K562 (cell line): Measurements from ENCODE around the gene PARD3. TPM values are rescaled to one million over a fixed set of nuclear protein-coding genes. Genes with fewer than 3 reads are reported as not detected.

ENCODE experiments used
- ATAC-seq: fragments of 200-7000 bp; cut with Tn5 transposase; 3 replicates; pipeline ENCODE4 v1.9.1; 2020; ENCODE audit warnings: moderate library complexity
- BruUV-seq: library from RNA; stranded (reverse); fragments of 400-500 nt; replicated peaks from 2 replicates; lab custom pipeline; 2021; lab: Mats Ljungman, UMichigan
- CTCF ChIA-PET: fragments of 300-600 bp; formaldehyde crosslinking; extraction: SDS; loops from one replicate; lab custom pipeline; 2021; ENCODE audit warnings: low intra/inter-chr PET ratio; lab: Yijun Ruan, JAX
- POLR2A ChIA-PET: fragments of 300-600, 350-650 bp; sonication (Branson Sonifier 250); formaldehyde crosslinking; extraction: SDS; loops from one replicate; lab custom pipeline; 2021; ENCODE audit warnings: antibody characterized with exemption, inconsistent platforms; lab: Yijun Ruan, JAX
- DNase-seq, 4 experiments: peaks; one replicate each; pipeline versions ENCODE4 v3.0.0 to v3.0.0-alpha.2; 2011 to 2018; ENCODE audit warnings: low spot score in 3 of 4, mixed read lengths in 3 of 4; ENCODE audit errors: extremely low read depth in 1 of 4
- FAIRE-seq: peaks from 2 replicates; lab custom pipeline; 2011; peaks lifted over from hg19 to GRCh38; lab: Jason Lieb, UNC
- H2AFZ ChIP-seq: 2 replicates; pipeline ENCODE4 v1.6.0; 2011; ENCODE audit warnings: low read depth, low read length, control low read depth, inconsistent platforms
- H3K27ac ChIP-seq: fragments of 200-600 bp; 3 replicates; pipeline ENCODE4 v1.8.0; 2011; ENCODE audit warnings: low read depth, mild to moderate bottlenecking, control low read depth, inconsistent platforms, low read length, moderate library complexity, mixed read lengths; ENCODE audit errors: extremely low read depth
- H3K27me3 ChIP-seq, 2 experiments: fragments of 300-600 bp in 1 of 2; 2 replicates in 1 of 2; 3 replicates in 1 of 2; pipeline versions ENCODE4 v1.6.0 to v1.8.0; 2011; ENCODE audit warnings: inconsistent platforms in 2 of 2, low read length in 2 of 2, mild to moderate bottlenecking in 1 of 2, mixed read lengths in 1 of 2, moderate library complexity in 1 of 2; ENCODE audit not compliant: control insufficient read depth in 2 of 2, insufficient read depth in 2 of 2
- H3K36me3 ChIP-seq: fragments of 300-600 bp; 3 replicates; pipeline ENCODE4 v1.8.0; 2011; ENCODE audit warnings: mild to moderate bottlenecking, low read length, inconsistent platforms; ENCODE audit not compliant: control insufficient read depth, insufficient read depth
- H3K4me1 ChIP-seq, 2 experiments: fragments of 200-600 bp in 1 of 2; replicated peaks in 1 of 2; 2 replicates in 1 of 2; 3 replicates in 1 of 2; pipeline versions ENCODE4 v1.5.1 to v1.8.0; 2011; ENCODE audit warnings: inconsistent platforms in 2 of 2, low read length in 2 of 2, mild to moderate bottlenecking in 1 of 2, mixed read lengths in 1 of 2, moderate library complexity in 1 of 2; ENCODE audit not compliant: control insufficient read depth in 2 of 2, insufficient read depth in 2 of 2
- H3K4me2 ChIP-seq: 2 replicates; pipeline ENCODE4 v1.6.1; 2011; ENCODE audit warnings: low read length, control low read depth, inconsistent platforms, mixed read lengths; ENCODE audit not compliant: insufficient read depth
- H3K4me3 ChIP-seq: fragments of 200-600 bp; sonication (generic), shearing (Covaris generic); 2 replicates; pipeline ENCODE4 v1.5.1; 2016; ENCODE audit warnings: control low read depth, inconsistent platforms
- H3K79me2 ChIP-seq: fragments of 200-600 bp; 3 replicates; pipeline ENCODE4 v1.8.0; 2011; ENCODE audit warnings: low read length, inconsistent platforms; ENCODE audit not compliant: control insufficient read depth, insufficient read depth
- H3K9ac ChIP-seq, 2 experiments: 2 replicates each; pipeline versions ENCODE4 v1.6.0 to v1.6.1; 2011; ENCODE audit warnings: low read depth in 2 of 2, low read length in 2 of 2, control low read depth in 1 of 2, inconsistent platforms in 1 of 2, mild to moderate bottlenecking in 1 of 2, mixed read lengths in 1 of 2; ENCODE audit not compliant: insufficient read depth in 1 of 2
- H3K9me1 ChIP-seq: one replicate; pipeline ENCODE4 v1.6.0; 2011; ENCODE audit warnings: inconsistent platforms, mild to moderate bottlenecking, low read length, moderate library complexity; ENCODE audit not compliant: control insufficient read depth, insufficient read depth
- H3K9me3 ChIP-seq: replicated peaks from 2 replicates; pipeline ENCODE4 v1.5.1; 2011; ENCODE audit warnings: low read depth, low read length, inconsistent platforms; ENCODE audit not compliant: control insufficient read depth, insufficient read depth
- H4K20me1 ChIP-seq: replicated peaks from 2 replicates; pipeline ENCODE4 v1.6.1; 2011; ENCODE audit warnings: low read length, inconsistent platforms, mixed read lengths; ENCODE audit not compliant: control insufficient read depth, insufficient read depth
- CTCF ChIP-seq, 3 experiments: IDR thresholded peaks in 2 of 3; conservative IDR thresholded peaks in 1 of 3; 2 replicates each; pipeline ENCODE4 v1.5.1; 2011 to 2012; ENCODE audit warnings: low read length in 3 of 3, mild to moderate bottlenecking in 3 of 3, control low read depth in 2 of 3, improper control_type of control experiment in 1 of 3, inconsistent platforms in 1 of 3, low read depth in 1 of 3, mixed read lengths in 1 of 3, moderate library complexity in 1 of 3; ENCODE audit not compliant: insufficient read depth in 2 of 3
- KLF6 ChIP-seq: fragments of 250-450 bp; sonication (Bioruptor Pico); IDR thresholded peaks from 2 replicates; pipeline ENCODE4 v1.4.0; 2020; ENCODE audit warnings: mild to moderate bottlenecking, moderate library complexity, borderline replicate concordance
- NR2C1 ChIP-seq, 2 experiments: fragments of 450-650 bp; IDR thresholded peaks; 2 replicates each; pipeline ENCODE4 v1.6.1; 2017; ENCODE audit warnings: mild to moderate bottlenecking in 2 of 2, antibody characterized with exemption in 1 of 2, inconsistent platforms in 1 of 2, missing compliant biosample characterization in 1 of 2, missing genetic modification characterization in 1 of 2
- RFX1 ChIP-seq: fragments of 450-650 bp; IDR thresholded peaks from 2 replicates; pipeline ENCODE4 v1.6.1; 2016; ENCODE audit warnings: mild to moderate bottlenecking, moderate library complexity
- SMARCB1 ChIP-seq: IDR thresholded peaks from 2 replicates; pipeline ENCODE4 v1.6.1; 2011; ENCODE audit warnings: improper control_type of control experiment, low read depth; ENCODE audit not compliant: insufficient read length
- SP2 ChIP-seq: IDR thresholded peaks from 2 replicates; pipeline ENCODE4 v1.6.1; 2011; ENCODE audit warnings: mild to moderate bottlenecking, low read depth, low read length, moderate library complexity; ENCODE audit not compliant: poor library complexity, severe bottlenecking; ENCODE audit errors: extremely low read depth
- WGBS: fragments of 100-300 bp; shearing (Covaris generic); methylation state at CpG from one replicate; pipeline ENCODE4 v1.1.6; 2016; ENCODE audit warnings: low coverage, mixed read lengths; ENCODE audit not compliant: insufficient coverage; ENCODE audit errors: missing lambda C conversion rate; 5-methylcytosine and 5-hydroxymethylcytosine counted together
- in situ Hi-C: fragments of 300-500 bp; cut with MboI; formaldehyde crosslinking; loops from 4 replicates; pipeline ENCODE4 v1.15.0; 2018; ENCODE audit warnings: inconsistent platforms, mixed read lengths
- intact Hi-C: fragments of 100-400 bp; cut with micrococcal nuclease; formaldehyde crosslinking; loops from 2 replicates; pipeline ENCODE4 v1.14.2; 2022
- polyA plus RNA-seq, 8 experiments: library from polyadenylated mRNA; depleted of rRNA in 4 of 8; stranded (reverse) in 5 of 8; unstranded in 3 of 8; fragments of >200 nt; fragmentation: Nextera tagmentation in 2 of 8; fragmentation: Illumina TruSeq in 1 of 8; extraction: Ambion mirVana in 2 of 8; extraction: Trizol in 1 of 8; gene quantifications; 2 replicates each; pipeline versions ENCODE4 v1.2.1 to v1.2.3, GENCODE V29; 2011 to 2014; ENCODE audit warnings: inconsistent platforms in 1 of 8, missing spikeins in 1 of 8
- total RNA-seq, 7 experiments: library from RNA; depleted of rRNA in 6 of 7; stranded (reverse); fragments of >200 nt in 6 of 7; fragmentation: Illumina TruSeq in 2 of 7; extraction: Trizol in 2 of 7; gene quantifications; 2 replicates each; pipeline versions ENCODE4 v1.2.1 to v1.2.3, GENCODE V29; 2011 to 2021; ENCODE audit warnings: low replicate concordance in 1 of 7
- TF ChIP-seq, protein P1 (sequence below): fragments of 250-450 bp; sonication (Bioruptor Pico); IDR thresholded peaks from 2 replicates; pipeline ENCODE4 v1.5.0; 2021; ENCODE audit warnings: mild to moderate bottlenecking, moderate library complexity

Gene PARD3
- total and polyA plus RNA-seq, 9 of the 15 experiments (the other 6 are each of a cell fraction or from before 2014, with no cell fraction given) = 2.7 to 11.7 (median 7.7) TPM

DNA sequence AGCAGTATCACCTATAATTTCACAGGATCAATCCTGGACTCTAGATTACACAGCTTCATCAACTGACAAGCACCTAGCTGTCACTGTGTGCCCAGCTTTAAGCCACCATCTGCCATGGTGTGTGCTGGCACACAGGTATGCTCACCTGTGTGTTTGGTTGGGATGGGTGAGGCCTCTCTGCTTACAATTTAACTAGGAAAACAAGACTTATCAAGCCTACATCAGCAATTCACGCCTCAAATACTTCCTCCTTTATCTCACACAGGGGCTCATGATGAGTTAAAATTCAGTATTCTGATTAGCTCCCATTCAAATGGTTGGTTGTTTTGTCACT, 608.2 kb downstream of the PARD3 start:
- Histone ChIP-seq H3K9me3 (no peaks in the 10 kb centered on the region), H3K9me1 (no peaks in the 10 kb centered on the region), H3K4me2 (no peak overlapping the region), H3K27me3 (no peaks in the 10 kb centered on the region; a peak in 1 of 5 replicates), H3K36me3 (no peaks in the 10 kb centered on the region), H4K20me1 (no peaks in the 10 kb centered on the region), H3K79me2 (no peaks in the 10 kb centered on the region), H3K9ac (no peak overlapping the region), H3K4me3 (no peak overlapping the region), H3K4me1 (no peaks in the 10 kb centered on the region), H2AFZ (no peak overlapping the region), H3K27ac (no peak overlapping the region)
- FAIRE-seq (no peak), ATAC-seq (no peak), DNase-seq (no peak)
- CTCF ChIA-PET = no interaction called here
- TF ChIP-seq SP2 (no peak), RFX1 (0 out of 2 replicates have a peak, but pooled peaks have one; percentile 0)
- 0% methylated on average over 1 of the region's 1 CpG for WGBS
- intact Hi-C loops (no loop called here), in situ Hi-C loops (no loop called here)
- POLR2A ChIA-PET = interaction anchor here (0.6 to 1.6 kb wide), 3 partner anchors 9 to 1163 kb away, joined by 3 to 5 read pairs (median 3); no protein-coding TSS in a partner anchor
- no TSS peak for BruUV-seq

GRCh38 chr10:34206078-34206934, 608.8 kb downstream of the PARD3 start:
- 1% methylated on average over 9 of the region's 9 CpGs for WGBS
- ATAC-seq (no peak), DNase-seq (peak in 2 of 4 experiments; percentile 6 to 8), FAIRE-seq (peak; percentile 23)
- Histone ChIP-seq H3K9me1 (no peaks in the 10 kb centered on the region), H3K79me2 (no peaks in the 10 kb centered on the region), H3K27ac (no peak overlapping the region), H2AFZ (no peak overlapping the region), H3K4me1 (no peaks in the 10 kb centered on the region), H3K9me3 (no peaks in the 10 kb centered on the region), H3K27me3 (no peaks in the 10 kb centered on the region; a peak in 1 of 5 replicates), H4K20me1 (no peaks in the 10 kb centered on the region), H3K36me3 (no peaks in the 10 kb centered on the region), H3K9ac (no peak overlapping the region), H3K4me2 (no peak overlapping the region), H3K4me3 (no peak overlapping the region)
- TF ChIP-seq NR2C1 (IDR thresholded peaks at IDR 0.05) = no peak
- no peak for TF ChIP-seq NR2C1 (tag; IDR thresholded peaks at IDR 0.05)
- peak; percentile 15; the same call in 1 of the 2 replicates for TF ChIP-seq RFX1
- no peak for TF ChIP-seq SMARCB1
- TF ChIP-seq KLF6 (CRISPR knock-in tag) = no peak
- peak in 2 of 3 experiments; percentile 22 to 35; a peak in 1 of 6 replicates for TF ChIP-seq CTCF (IDR thresholded peaks at IDR 0.05 in 2 of 3, conservative IDR thresholded peaks at IDR 0.05 in 1 of 3; ENCODE audit: insufficient read depth in 2 of 3, low read depth in 1 of 3, low read length in 3 of 3)
- TF ChIP-seq, protein P1, sequence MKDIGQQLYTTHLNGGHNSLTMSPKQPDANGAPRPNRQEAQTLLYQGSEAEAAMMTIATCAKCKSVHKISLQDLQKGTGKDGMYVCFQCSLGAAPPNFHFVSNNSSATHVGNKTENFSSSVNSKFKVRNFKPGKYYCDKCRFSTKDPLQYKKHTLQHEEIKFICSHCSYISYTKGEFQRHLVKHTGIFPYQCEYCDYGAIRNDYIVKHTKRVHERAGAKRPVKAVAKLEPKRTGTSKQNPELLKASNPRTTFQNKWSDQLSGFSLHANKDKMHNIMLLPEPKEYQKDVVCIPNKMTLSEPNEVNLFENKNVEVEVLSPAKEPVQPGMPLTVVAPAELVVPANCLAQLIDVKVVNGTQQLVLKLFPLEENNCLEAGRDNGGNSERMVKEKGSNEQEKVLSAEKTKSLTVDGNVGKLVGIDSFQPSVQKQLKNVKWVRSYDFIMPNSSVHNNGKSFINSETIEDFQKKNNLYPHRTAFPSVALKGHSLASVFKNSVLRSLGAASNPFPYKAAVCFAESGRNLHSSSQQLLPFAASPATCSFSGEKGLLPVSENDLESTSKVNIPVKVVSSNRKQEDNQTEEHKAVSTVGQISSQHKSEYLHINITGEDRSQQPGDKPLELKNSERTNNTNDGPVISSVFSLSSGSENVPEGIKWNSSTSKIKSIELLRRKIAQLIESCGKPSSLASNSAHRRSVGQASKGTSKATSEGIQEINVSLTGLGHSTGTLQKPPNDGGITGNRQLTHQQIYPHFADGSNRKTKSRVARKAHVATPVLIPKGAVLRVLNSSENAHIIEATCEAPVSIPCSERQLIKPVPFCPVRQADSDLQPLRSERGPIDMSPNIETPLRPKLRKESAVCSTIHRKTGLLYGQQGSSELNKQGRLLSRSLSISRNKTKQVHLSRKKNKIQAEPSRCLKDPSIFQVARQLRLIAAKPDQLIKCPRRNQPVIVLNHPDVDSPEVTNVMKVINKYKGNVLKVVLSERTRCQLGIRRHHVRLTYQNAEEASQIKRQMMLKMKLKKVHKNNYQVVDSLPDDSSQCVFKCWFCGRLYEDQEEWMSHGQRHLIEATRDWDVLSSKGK (CRISPR knock-in tag) = no peak
- in situ Hi-C loops = no loop called here
- intact Hi-C loops = no loop called here
- POLR2A ChIA-PET = interaction anchor here (0.6 to 1.6 kb wide), 4 partner anchors 8 to 1615 kb away, joined by 3 to 5 read pairs (median 3); no protein-coding TSS in a partner anchor
- no TSS peak for BruUV-seq
- CTCF ChIA-PET = no interaction called here
